ENCODE measurements around the gene YKT6.

The YKT6 gene

DNA sequence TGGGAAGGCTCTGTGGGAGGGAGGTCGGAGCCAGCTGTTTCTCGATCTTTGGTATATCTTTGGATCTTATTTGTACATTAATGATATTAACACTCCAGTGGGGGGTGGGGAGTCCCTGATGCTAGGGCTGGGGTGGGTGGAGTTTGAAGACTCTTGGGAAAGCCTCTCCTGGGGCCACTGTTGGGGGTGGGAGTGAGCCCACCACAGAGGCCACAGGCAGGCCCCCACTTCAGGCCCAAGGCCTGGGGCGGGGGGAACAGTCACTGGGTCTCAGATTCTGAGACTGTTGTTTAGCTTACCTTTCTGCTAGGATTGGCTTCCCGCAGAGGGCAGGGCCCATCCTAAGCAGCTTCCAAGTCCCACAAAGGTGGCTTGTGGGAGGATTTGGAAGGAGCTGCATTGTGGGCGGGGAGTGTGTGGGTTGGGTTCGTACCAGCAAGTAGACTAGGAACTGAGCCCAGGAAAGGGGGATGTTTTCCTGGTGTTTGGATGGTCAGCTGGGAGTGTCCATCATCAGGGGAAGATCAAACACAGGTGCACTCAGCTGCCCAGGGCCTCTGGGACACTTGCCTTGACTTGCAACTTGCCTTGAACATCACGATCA lies 11.9 kb downstream of the YKT6 start:
- Histone ChIP-seq H3K9me3 (ENCODE audit: severe bottlenecking) (no peaks in the 10 kb centered on the region), H3K27me3 (ENCODE audit: insufficient read depth, poor library complexity, severe bottlenecking) (no peaks in the 10 kb centered on the region), H3K36me3 (ENCODE audit: low read depth) (peaks cover 47% of the 10 kb centered on the region), H3K27ac (ENCODE audit: poor library complexity, severe bottlenecking) (no peak overlapping the region), H3K4me3 (ENCODE audit: severe bottlenecking) (no peak overlapping the region), H3K4me1 (ENCODE audit: insufficient read depth, poor library complexity, severe bottlenecking) (no peaks in the 10 kb centered on the region)
- peak; percentile 25 for DNase-seq (ENCODE audit: low spot score)
- ATAC-seq (ENCODE audit: low read depth), result no peak
- TF ChIP-seq, protein P1, sequence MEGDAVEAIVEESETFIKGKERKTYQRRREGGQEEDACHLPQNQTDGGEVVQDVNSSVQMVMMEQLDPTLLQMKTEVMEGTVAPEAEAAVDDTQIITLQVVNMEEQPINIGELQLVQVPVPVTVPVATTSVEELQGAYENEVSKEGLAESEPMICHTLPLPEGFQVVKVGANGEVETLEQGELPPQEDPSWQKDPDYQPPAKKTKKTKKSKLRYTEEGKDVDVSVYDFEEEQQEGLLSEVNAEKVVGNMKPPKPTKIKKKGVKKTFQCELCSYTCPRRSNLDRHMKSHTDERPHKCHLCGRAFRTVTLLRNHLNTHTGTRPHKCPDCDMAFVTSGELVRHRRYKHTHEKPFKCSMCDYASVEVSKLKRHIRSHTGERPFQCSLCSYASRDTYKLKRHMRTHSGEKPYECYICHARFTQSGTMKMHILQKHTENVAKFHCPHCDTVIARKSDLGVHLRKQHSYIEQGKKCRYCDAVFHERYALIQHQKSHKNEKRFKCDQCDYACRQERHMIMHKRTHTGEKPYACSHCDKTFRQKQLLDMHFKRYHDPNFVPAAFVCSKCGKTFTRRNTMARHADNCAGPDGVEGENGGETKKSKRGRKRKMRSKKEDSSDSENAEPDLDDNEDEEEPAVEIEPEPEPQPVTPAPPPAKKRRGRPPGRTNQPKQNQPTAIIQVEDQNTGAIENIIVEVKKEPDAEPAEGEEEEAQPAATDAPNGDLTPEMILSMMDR (IDR thresholded peaks at IDR 0.05; ENCODE audit: poor library complexity, severe bottlenecking), result no peak

DNA sequence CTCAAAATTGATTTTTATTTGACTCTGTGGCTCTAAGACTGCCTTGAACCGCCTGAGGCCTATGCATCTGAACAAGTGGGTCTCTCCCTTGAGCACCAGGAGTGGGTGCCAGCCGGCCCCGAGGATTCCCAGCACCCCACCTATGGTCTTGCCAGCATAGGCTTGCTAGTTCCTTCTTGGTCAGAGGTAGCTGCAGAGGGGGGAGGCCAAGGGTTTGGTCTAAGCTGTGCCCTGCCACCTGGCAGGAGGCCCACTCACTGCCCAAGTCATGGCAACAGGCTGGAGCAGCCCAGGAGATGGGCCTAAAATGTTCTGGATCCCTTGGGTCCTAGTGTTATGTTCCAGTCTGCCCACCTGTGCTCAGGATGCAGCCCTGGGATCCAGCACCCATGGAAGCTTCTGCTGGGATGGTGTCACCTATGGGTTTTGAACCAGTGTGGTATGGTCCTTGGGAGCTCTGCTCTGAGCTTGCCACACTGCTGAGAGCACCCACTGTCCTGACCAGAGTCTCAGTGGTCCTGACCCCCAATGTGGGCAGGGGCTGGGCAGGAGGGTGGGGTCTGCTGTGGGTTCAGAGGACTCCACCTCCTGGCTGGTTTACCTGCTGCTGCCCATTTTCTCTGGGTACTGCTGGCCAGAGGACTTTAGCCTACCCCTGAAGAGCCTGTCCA lies 12.6 kb downstream of the YKT6 start:
- TF ChIP-seq, protein P1 (IDR thresholded peaks at IDR 0.05; ENCODE audit: poor library complexity, severe bottlenecking), result no peak
- Histone ChIP-seq H3K4me3 (ENCODE audit: severe bottlenecking) (no peak overlapping the region), H3K36me3 (ENCODE audit: low read depth) (peaks cover 40% of the 10 kb centered on the region), H3K4me1 (ENCODE audit: insufficient read depth, poor library complexity, severe bottlenecking) (no peaks in the 10 kb centered on the region), H3K9me3 (ENCODE audit: severe bottlenecking) (no peaks in the 10 kb centered on the region), H3K27ac (ENCODE audit: poor library complexity, severe bottlenecking) (no peak overlapping the region), H3K27me3 (ENCODE audit: insufficient read depth, poor library complexity, severe bottlenecking) (no peaks in the 10 kb centered on the region)
- DNase-seq (ENCODE audit: low spot score) (peak; percentile 23), ATAC-seq (ENCODE audit: low read depth) (no peak)

DNA sequence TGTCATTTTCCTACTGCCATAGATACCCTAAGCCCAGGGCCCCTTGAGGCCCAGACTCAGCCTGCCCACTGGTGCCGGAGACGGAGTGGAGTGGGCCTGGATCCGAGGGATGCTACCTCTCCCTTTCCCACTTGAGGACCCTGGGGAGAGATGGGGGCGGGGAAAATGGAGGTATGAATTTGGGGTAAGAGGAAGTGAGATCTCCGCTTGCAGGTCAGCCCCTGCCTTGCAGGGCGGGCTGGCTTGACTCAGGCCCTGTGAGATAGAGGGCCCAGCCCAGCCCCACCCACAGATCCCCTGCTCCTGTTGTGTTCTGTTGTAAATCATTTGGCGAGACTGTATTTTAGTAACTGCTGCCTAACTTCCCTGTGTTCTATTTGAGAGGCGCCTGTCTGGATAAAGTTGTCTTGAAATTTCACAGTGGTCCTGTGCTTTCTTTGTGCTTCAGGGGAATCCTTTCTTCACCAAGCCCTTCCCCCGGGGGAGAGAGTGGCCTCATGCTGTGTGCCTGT lies 13.2 kb downstream of the YKT6 start:
- no peak overlapping the region for H3K4me3 ChIP-seq (ENCODE audit: severe bottlenecking)
- H3K4me1 ChIP-seq (ENCODE audit: insufficient read depth, poor library complexity, severe bottlenecking), result no peaks in the 10 kb centered on the region
- no peaks in the 10 kb centered on the region for H3K27me3 ChIP-seq (ENCODE audit: insufficient read depth, poor library complexity, severe bottlenecking)
- DNase-seq (ENCODE audit: low spot score), result peak; percentile 19
- TF ChIP-seq, protein P1 (IDR thresholded peaks at IDR 0.05; ENCODE audit: poor library complexity, severe bottlenecking), result no peak
- peaks cover 34% of the 10 kb centered on the region for H3K36me3 ChIP-seq (ENCODE audit: low read depth)
- no peak for ATAC-seq (ENCODE audit: low read depth)
- no peaks in the 10 kb centered on the region for H3K9me3 ChIP-seq (ENCODE audit: severe bottlenecking)
- H3K27ac ChIP-seq (ENCODE audit: poor library complexity, severe bottlenecking), result no peak overlapping the region

DNA sequence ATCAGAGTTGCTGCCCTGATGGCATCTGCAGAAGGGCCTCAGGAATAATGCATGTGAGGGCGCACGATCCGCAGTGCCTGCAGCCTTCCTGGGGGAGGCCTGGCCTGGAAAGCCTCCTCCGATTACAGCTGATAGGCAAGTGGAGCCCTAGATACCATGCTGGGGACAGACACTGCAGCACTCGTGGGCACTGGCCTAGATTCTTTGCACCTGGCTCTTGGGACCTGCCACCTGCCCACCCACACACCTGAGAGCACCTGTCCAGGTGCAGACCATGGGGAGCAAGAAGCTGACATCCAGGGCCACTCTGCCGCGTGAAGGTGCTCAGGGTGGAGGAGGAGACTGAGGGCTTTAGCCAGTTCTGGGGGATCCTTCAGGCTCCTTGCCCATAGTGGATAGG lies 14.8 kb downstream of the YKT6 start:
- no peak for ATAC-seq (ENCODE audit: low read depth)
- DNase-seq (ENCODE audit: low spot score), result peak; percentile 39
- Histone ChIP-seq H3K27ac (ENCODE audit: poor library complexity, severe bottlenecking) (no peak overlapping the region), H3K4me3 (ENCODE audit: severe bottlenecking) (no peak overlapping the region), H3K27me3 (ENCODE audit: insufficient read depth, poor library complexity, severe bottlenecking) (no peaks in the 10 kb centered on the region), H3K9me3 (ENCODE audit: severe bottlenecking) (no peaks in the 10 kb centered on the region), H3K36me3 (ENCODE audit: low read depth) (peaks cover 18% of the 10 kb centered on the region), H3K4me1 (ENCODE audit: insufficient read depth, poor library complexity, severe bottlenecking) (no peaks in the 10 kb centered on the region)
- TF ChIP-seq, protein P1 (IDR thresholded peaks at IDR 0.05; ENCODE audit: poor library complexity, severe bottlenecking), result no peak

DNA sequence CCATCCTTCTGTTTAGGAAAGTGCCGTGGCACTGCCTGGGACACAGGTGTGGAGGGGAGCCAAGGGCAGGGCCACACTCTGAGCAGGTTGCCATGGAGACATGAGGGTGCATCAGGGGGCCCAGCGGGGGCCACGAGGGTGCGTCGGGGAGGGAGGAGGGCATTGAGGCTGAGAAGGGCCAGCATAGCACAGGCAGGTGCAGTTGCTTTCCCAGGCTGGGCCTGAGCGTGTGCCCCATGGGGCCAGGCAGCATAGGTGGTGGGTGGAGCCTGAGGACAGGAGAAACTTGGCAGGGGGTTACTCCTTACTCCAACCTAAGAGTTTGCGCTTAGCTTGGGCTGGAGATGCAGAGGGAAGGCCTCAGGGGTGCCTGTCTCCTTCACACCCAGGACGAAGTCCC lies 15.2 kb downstream of the YKT6 start:
- peak; percentile 28 for DNase-seq (ENCODE audit: low spot score)
- no peak for ATAC-seq (ENCODE audit: low read depth)
- no peaks in the 10 kb centered on the region for H3K4me1 ChIP-seq (ENCODE audit: insufficient read depth, poor library complexity, severe bottlenecking)

More for the DNA sequence above, 15.2 kb downstream of the YKT6 start:
- H3K27me3 ChIP-seq (ENCODE audit: insufficient read depth, poor library complexity, severe bottlenecking), result no peaks in the 10 kb centered on the region
- TF ChIP-seq, protein P1 (IDR thresholded peaks at IDR 0.05; ENCODE audit: poor library complexity, severe bottlenecking), result no peak
- peaks cover 13% of the 10 kb centered on the region for H3K36me3 ChIP-seq (ENCODE audit: low read depth)
- H3K4me3 ChIP-seq (ENCODE audit: severe bottlenecking), result no peak overlapping the region
- H3K27ac ChIP-seq (ENCODE audit: poor library complexity, severe bottlenecking), result no peak overlapping the region
- no peaks in the 10 kb centered on the region for H3K9me3 ChIP-seq (ENCODE audit: severe bottlenecking)
